Measurements from ENCODE around the gene TBC1D2. TPM values are rescaled to one million over a fixed set of nuclear protein-coding genes. Genes with fewer than 3 reads are reported as not detected.

TBC1D2 gene
- total and polyA plus RNA-seq, 2 of the 13 experiments (the other 11 are each of a cell fraction or from before 2014, with no cell fraction given) = 2.0 to 2.8 TPM

DNA sequence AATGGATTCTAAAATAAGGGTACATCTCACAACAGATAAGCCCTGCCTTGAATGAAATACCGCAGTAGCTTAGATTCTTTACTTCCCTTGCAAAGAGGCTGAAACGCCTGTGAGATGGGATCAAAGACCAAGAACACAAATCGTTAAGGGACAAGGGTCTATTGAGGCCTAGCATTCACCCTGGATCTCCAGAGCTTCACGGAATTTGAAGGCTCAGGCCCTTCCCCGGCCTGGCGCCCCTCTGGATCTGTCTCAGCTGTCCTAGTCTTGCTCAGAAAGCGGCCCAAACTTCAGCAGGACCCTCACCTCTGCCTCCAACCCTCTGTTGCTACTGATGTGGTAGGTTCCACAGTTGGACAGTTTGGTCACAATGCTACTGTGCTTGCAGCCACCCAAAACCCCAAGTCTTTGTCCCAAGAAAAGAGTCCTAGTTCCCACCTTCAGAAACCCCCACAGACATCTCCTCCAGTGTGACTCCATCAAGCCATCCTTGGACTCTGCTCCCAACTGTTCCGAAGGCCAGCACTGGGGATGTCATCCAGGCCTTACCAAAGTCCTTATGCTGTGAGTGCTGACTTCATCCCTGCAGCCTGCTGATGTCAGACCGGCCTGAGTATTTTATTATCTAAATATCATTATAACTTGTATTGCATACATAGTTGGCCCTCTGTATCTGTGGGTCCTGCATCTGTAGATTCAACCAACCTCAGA is 72.4 kb downstream of the TBC1D2 start (continued):
- TF ChIP-seq, protein P1, sequence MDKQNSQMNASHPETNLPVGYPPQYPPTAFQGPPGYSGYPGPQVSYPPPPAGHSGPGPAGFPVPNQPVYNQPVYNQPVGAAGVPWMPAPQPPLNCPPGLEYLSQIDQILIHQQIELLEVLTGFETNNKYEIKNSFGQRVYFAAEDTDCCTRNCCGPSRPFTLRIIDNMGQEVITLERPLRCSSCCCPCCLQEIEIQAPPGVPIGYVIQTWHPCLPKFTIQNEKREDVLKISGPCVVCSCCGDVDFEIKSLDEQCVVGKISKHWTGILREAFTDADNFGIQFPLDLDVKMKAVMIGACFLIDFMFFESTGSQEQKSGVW (CRISPR knock-in tag; IDR thresholded peaks at IDR 0.05; ENCODE audit: borderline replicate concordance) = no peak
- no peak for TF ChIP-seq HNRNPUL1 (IDR thresholded peaks at IDR 0.05; ENCODE audit: low read depth, low read length)
- TF ChIP-seq ZNF343 (CRISPR knock-in tag; IDR thresholded peaks at IDR 0.05) = no peak
- TF ChIP-seq, protein P2, sequence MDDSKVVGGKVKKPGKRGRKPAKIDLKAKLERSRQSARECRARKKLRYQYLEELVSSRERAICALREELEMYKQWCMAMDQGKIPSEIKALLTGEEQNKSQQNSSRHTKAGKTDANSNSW (CRISPR knock-in tag; IDR thresholded peaks at IDR 0.05; ENCODE audit: borderline replicate concordance) = no peak
- peak; percentile 48; the same call in 1 of the 2 replicates for TF ChIP-seq PHF8 (CRISPR knock-in tag; IDR thresholded peaks at IDR 0.05)
- no peak for TF ChIP-seq TOE1 (CRISPR knock-in tag; IDR thresholded peaks at IDR 0.05)
- TF ChIP-seq GTF2F1 (IDR thresholded peaks at IDR 0.05; ENCODE audit: low read length) = no peak
- TF ChIP-seq ZNF75D (CRISPR knock-in tag; IDR thresholded peaks at IDR 0.05; ENCODE audit: borderline replicate concordance) = no peak
- TF ChIP-seq TOPORS (CRISPR knock-in tag; IDR thresholded peaks at IDR 0.05) = no peak
- TF ChIP-seq ATF7-NPFF (CRISPR knock-in tag; IDR thresholded peaks at IDR 0.05; ENCODE audit: low read depth) = no peak
- TF ChIP-seq RFX3 (CRISPR knock-in tag; IDR thresholded peaks at IDR 0.05) = no peak
- peak; percentile 84 for TF ChIP-seq ZSCAN25 (CRISPR knock-in tag; IDR thresholded peaks at IDR 0.05)
- no peak for TF ChIP-seq RFXANK (CRISPR knock-in tag; IDR thresholded peaks at IDR 0.05)
- peak; percentile 63 for TF ChIP-seq ZFY (CRISPR knock-in tag; IDR thresholded peaks at IDR 0.05)
- TF ChIP-seq FOXP1 (IDR thresholded peaks at IDR 0.05) = no peak
- TF ChIP-seq FOXP1 (CRISPR knock-in tag; IDR thresholded peaks at IDR 0.05) = peak; percentile 41; the same call in 1 of the 2 replicates
- TF ChIP-seq, protein P3, sequence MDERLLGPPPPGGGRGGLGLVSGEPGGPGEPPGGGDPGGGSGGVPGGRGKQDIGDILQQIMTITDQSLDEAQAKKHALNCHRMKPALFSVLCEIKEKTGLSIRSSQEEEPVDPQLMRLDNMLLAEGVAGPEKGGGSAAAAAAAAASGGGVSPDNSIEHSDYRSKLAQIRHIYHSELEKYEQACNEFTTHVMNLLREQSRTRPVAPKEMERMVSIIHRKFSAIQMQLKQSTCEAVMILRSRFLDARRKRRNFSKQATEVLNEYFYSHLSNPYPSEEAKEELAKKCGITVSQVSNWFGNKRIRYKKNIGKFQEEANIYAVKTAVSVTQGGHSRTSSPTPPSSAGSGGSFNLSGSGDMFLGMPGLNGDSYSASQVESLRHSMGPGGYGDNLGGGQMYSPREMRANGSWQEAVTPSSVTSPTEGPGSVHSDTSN (CRISPR knock-in tag; IDR thresholded peaks at IDR 0.05) = 0 out of 2 replicates have a peak, but pooled peaks have one; percentile 17
- no peak for TF ChIP-seq ZNF329 (CRISPR knock-in tag; IDR thresholded peaks at IDR 0.05; ENCODE audit: low read depth)
- no peak for TF ChIP-seq ZSCAN22 (CRISPR knock-in tag; IDR thresholded peaks at IDR 0.05)
- no peak for TF ChIP-seq KLF13 (CRISPR knock-in tag; IDR thresholded peaks at IDR 0.05)
- TF ChIP-seq, protein P4, sequence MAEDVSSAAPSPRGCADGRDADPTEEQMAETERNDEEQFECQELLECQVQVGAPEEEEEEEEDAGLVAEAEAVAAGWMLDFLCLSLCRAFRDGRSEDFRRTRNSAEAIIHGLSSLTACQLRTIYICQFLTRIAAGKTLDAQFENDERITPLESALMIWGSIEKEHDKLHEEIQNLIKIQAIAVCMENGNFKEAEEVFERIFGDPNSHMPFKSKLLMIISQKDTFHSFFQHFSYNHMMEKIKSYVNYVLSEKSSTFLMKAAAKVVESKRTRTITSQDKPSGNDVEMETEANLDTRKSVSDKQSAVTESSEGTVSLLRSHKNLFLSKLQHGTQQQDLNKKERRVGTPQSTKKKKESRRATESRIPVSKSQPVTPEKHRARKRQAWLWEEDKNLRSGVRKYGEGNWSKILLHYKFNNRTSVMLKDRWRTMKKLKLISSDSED (CRISPR knock-in tag; IDR thresholded peaks at IDR 0.05) = no peak
- TF ChIP-seq, protein P5, sequence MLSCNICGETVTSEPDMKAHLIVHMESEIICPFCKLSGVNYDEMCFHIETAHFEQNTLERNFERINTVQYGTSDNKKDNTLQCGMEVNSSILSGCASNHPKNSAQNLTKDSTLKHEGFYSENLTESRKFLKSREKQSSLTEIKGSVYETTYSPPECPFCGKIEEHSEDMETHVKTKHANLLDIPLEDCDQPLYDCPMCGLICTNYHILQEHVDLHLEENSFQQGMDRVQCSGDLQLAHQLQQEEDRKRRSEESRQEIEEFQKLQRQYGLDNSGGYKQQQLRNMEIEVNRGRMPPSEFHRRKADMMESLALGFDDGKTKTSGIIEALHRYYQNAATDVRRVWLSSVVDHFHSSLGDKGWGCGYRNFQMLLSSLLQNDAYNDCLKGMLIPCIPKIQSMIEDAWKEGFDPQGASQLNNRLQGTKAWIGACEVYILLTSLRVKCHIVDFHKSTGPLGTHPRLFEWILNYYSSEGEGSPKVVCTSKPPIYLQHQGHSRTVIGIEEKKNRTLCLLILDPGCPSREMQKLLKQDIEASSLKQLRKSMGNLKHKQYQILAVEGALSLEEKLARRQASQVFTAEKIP (CRISPR knock-in tag; IDR thresholded peaks at IDR 0.05; ENCODE audit: borderline replicate concordance) = no peak
- TF ChIP-seq TEAD2 (CRISPR knock-in tag; IDR thresholded peaks at IDR 0.05) = no peak
- no peak for TF ChIP-seq HNRNPL (IDR thresholded peaks at IDR 0.05; ENCODE audit: low read depth, low read length)
- TF ChIP-seq ZNF501 (CRISPR knock-in tag; IDR thresholded peaks at IDR 0.05) = no peak; the same call in 1 of the 2 replicates
- no peak for TF ChIP-seq SNAPC2 (CRISPR knock-in tag; IDR thresholded peaks at IDR 0.05)
- no peak for TF ChIP-seq ZNF883 (CRISPR knock-in tag; IDR thresholded peaks at IDR 0.05; ENCODE audit: not compliant biosample characterization)
- TF ChIP-seq ATF7 (IDR thresholded peaks at IDR 0.05) = no peak
- TF ChIP-seq ATF7 (CRISPR knock-in tag; IDR thresholded peaks at IDR 0.05) = no peak

Measured in HepG2 (cell line).